ENCODE data around the gene ZNHIT2. TPM values are rescaled to one million over a fixed set of nuclear protein-coding genes. Genes with fewer than 3 reads are reported as not detected.

ZNHIT2 gene
- total RNA-seq, 1 donor from 2014 or later, result 8.1 TPM

DNA sequence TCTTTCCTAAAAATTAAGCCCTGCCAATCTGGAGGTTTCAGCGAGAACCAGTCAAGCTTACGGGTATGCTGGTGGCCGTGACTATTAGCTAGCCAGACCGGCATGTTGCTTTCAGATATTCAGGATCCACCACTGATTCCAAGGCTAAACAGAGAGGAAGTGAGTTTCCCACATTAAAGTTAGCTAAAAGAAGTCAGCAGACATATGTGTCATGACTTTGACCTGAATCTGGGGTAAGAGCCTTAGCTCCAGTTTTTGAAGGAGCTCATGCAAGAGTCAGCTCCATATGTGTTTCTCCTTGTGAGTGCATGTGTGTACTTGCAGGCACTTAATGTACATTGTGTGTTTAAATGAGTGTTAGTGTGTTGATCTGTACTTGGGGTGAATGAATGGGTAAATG lies 32.1 kb downstream of the ZNHIT2 start:
- no peaks in the 10 kb centered on the region for H3K27me3 Mint-ChIP-seq (ENCODE audit: low read depth, unreplicated experiment)
- no peaks in the 10 kb centered on the region for H3K27me3 ChIP-seq (ENCODE audit: insufficient read depth, low read length)
- no peaks in the 10 kb centered on the region for H3K9me3 Mint-ChIP-seq (ENCODE audit: unreplicated experiment)
- no peaks in the 10 kb centered on the region for H4K20me1 ChIP-seq (ENCODE audit: insufficient read depth, low read length)
- no peak overlapping the region for H3K27ac ChIP-seq (ENCODE audit: low read depth, low read length)
- peak overlapping the region; percentile 99 for H3K9ac ChIP-seq (ENCODE audit: low read length)
- H3K4me3 ChIP-seq (ENCODE audit: insufficient read depth, low read depth, low read length), result peak overlapping the region; percentile 98
- H3K36me3 ChIP-seq (ENCODE audit: insufficient read depth, low read length), result peaks cover 13% of the 10 kb centered on the region
- H3K4me1 ChIP-seq (ENCODE audit: insufficient read depth, low read length), result peaks cover 15% of the 10 kb centered on the region
- FAIRE-seq (no peak), DNase-seq (ENCODE audit: low read depth) (no peak)
- H2AFZ ChIP-seq (ENCODE audit: low read depth, low read length), result no peak overlapping the region
- peaks cover 56% of the 10 kb centered on the region for H3K79me2 ChIP-seq (ENCODE audit: insufficient read depth, low read length)
- H3K4me1 Mint-ChIP-seq (ENCODE audit: low read depth, unreplicated experiment), result peaks cover 9% of the 10 kb centered on the region
- H3K36me3 Mint-ChIP-seq (ENCODE audit: low read depth, unreplicated experiment), result peaks cover 16% of the 10 kb centered on the region
- no peaks in the 10 kb centered on the region for H3K9me3 ChIP-seq (ENCODE audit: insufficient read depth, low read depth, low read length)
- TF ChIP-seq, protein P1, sequence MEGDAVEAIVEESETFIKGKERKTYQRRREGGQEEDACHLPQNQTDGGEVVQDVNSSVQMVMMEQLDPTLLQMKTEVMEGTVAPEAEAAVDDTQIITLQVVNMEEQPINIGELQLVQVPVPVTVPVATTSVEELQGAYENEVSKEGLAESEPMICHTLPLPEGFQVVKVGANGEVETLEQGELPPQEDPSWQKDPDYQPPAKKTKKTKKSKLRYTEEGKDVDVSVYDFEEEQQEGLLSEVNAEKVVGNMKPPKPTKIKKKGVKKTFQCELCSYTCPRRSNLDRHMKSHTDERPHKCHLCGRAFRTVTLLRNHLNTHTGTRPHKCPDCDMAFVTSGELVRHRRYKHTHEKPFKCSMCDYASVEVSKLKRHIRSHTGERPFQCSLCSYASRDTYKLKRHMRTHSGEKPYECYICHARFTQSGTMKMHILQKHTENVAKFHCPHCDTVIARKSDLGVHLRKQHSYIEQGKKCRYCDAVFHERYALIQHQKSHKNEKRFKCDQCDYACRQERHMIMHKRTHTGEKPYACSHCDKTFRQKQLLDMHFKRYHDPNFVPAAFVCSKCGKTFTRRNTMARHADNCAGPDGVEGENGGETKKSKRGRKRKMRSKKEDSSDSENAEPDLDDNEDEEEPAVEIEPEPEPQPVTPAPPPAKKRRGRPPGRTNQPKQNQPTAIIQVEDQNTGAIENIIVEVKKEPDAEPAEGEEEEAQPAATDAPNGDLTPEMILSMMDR (IDR thresholded peaks at IDR 0.05; ENCODE audit: insufficient read depth, low read depth, low read length), result no peak
- no peak for TF ChIP-seq EZH2 (IDR thresholded peaks at IDR 0.05; ENCODE audit: insufficient read depth, low read length)
- peak overlapping the region; percentile 95 for H3K4me2 ChIP-seq (ENCODE audit: low read length)
- peak overlapping the region; percentile 1 for H3K27ac Mint-ChIP-seq (ENCODE audit: unreplicated experiment)
- peak overlapping the region; percentile 96 for H3K4me3 Mint-ChIP-seq (ENCODE audit: unreplicated experiment)

DNA sequence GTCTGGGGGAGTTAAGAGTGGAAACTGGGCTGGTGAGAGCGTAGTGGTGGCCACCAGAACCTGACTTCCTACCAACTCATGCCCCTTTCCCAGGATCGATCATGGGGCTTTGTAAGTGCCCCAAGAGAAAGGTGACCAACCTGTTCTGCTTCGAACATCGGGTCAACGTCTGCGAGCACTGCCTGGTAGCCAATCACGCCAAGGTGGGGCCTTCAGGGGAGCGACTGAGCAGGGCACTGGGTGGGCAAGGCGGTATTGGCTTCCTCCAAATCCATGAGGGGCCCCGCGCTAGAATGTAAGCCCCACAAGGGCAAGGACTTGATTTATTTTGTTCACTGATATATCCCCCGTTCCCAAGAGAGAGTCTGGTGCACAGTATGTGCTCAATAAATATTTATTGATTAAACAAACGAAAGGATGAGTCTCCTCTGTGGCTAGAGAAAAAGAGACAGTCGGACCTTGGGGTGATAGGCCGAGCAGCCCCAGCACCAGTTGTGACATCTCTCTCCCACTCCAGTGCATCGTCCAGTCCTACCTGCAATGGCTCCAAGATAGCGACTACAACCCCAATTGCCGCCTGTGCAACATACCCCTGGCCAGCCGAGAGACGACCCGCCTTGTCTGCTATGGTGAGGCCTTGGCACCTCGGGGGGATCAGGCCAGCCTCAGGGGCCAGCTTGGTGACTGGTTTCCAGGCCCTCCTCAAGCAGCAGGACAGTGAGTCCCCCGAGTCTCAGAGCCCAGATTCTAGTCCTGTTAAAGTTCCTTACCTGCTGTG lies 32.7 kb downstream of the ZNHIT2 start:
- H3K4me2 ChIP-seq (ENCODE audit: low read length), result peak overlapping the region; percentile 95
- no peaks in the 10 kb centered on the region for H3K9me3 ChIP-seq (ENCODE audit: insufficient read depth, low read depth, low read length)
- peak overlapping the region; percentile 96 for H3K4me3 Mint-ChIP-seq (ENCODE audit: unreplicated experiment)
- peak overlapping the region; percentile 99 for H3K27ac Mint-ChIP-seq (ENCODE audit: unreplicated experiment)
- H3K9ac ChIP-seq (ENCODE audit: low read length), result peak overlapping the region; percentile 99
- no peak for TF ChIP-seq EZH2 (IDR thresholded peaks at IDR 0.05; ENCODE audit: insufficient read depth, low read length)
- TF ChIP-seq, protein P1 (IDR thresholded peaks at IDR 0.05; ENCODE audit: insufficient read depth, low read depth, low read length), result no peak
- peak overlapping the region; percentile 98 for H3K27ac ChIP-seq (ENCODE audit: low read depth, low read length)
- peaks cover 15% of the 10 kb centered on the region for H3K36me3 Mint-ChIP-seq (ENCODE audit: low read depth, unreplicated experiment)
- H3K4me1 Mint-ChIP-seq (ENCODE audit: low read depth, unreplicated experiment), result peaks cover 9% of the 10 kb centered on the region
- H3K4me1 ChIP-seq (ENCODE audit: insufficient read depth, low read length), result peaks cover 15% of the 10 kb centered on the region
- H2AFZ ChIP-seq (ENCODE audit: low read depth, low read length), result peak overlapping the region; percentile 57
- DNase-seq (ENCODE audit: low read depth), result no peak
- no peak for FAIRE-seq
- H3K79me2 ChIP-seq (ENCODE audit: insufficient read depth, low read length), result peaks cover 60% of the 10 kb centered on the region
- H3K27me3 Mint-ChIP-seq (ENCODE audit: low read depth, unreplicated experiment), result no peaks in the 10 kb centered on the region
- no peaks in the 10 kb centered on the region for H3K9me3 Mint-ChIP-seq (ENCODE audit: unreplicated experiment)
- H3K36me3 ChIP-seq (ENCODE audit: insufficient read depth, low read length), result peaks cover 14% of the 10 kb centered on the region
- H3K4me3 ChIP-seq (ENCODE audit: insufficient read depth, low read depth, low read length), result peak overlapping the region; percentile 98
- no peaks in the 10 kb centered on the region for H4K20me1 ChIP-seq (ENCODE audit: insufficient read depth, low read length)
- no peaks in the 10 kb centered on the region for H3K27me3 ChIP-seq (ENCODE audit: insufficient read depth, low read length)

All from astrocyte (in vitro differentiated cells and primary cell).